ENCODE measurements around the gene NR2F1-AS1.

The NR2F1-AS1 gene

DNA sequence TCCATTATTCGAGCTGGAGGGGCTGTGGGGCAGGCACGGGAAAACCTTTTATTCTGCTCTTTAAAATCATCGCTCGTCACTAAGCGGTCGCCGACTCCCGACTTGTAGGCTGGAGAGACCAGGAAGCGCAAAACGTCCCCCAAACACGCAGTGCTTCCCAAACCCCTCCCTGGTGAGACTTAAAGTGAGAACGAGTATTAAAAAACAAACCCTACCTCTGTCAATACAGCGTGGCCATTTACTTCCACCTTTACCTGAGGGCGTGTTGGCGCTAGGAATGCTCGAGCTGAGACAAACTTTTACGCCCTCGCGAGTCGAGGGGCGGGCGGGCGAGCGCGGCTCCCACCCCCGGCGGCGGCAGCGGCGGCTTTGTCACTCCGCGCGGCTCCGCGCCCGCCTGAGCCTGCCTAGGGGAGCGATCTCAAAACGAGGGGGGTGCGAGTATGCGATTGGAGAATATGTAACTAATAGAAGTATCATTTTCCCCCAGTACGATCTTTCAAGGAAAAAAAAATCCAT is at the start of gene NR2F1-AS1:
TSS of gene NR2F1-AS1 (minus strand) at position 293 of the 519 bp plus-strand sequence.
- peak; percentile 28 for DNase-seq (ENCODE audit: low read depth)

DNA sequence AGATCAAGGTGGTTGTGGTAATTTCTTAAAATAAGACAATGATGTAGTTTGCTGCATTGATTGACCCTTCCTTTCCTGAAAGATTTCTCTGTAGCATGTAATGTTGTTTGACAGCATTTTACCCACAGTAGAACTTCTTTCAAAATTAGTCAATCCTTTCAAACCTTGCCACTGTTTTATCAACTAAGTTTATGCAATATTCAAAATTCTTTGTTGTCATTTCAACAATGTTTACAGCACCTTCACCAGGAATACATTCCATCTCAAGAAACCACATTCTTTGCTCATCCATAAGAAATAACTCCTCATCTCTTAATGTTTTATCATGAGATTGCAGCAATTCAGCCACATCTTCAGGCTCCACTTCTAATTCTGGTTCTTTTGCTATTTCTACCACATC is 45.8 kb upstream of the NR2F1-AS1 start:
- DNase-seq (ENCODE audit: low read depth) = no peak

DNA sequence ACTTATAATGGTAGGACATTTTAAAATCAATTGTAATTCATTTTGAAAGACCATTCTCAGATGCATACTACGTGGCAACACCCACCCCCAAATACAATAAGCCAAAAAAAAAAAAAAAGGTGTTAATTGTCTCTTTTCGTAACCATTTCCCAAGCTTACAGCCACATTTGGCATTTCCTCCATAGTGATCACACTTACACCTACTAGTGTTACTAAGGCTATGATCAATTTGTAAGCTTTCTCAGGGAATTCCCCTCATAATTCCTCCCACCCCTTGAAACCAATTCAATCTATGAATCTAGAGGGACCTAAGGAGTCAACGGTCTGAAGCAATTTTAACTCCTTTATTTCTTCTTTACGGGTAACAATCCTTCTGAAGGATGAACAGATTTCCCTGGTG is 42.1 kb upstream of the NR2F1-AS1 start:
- DNase-seq (ENCODE audit: low read depth) = no peak

DNA sequence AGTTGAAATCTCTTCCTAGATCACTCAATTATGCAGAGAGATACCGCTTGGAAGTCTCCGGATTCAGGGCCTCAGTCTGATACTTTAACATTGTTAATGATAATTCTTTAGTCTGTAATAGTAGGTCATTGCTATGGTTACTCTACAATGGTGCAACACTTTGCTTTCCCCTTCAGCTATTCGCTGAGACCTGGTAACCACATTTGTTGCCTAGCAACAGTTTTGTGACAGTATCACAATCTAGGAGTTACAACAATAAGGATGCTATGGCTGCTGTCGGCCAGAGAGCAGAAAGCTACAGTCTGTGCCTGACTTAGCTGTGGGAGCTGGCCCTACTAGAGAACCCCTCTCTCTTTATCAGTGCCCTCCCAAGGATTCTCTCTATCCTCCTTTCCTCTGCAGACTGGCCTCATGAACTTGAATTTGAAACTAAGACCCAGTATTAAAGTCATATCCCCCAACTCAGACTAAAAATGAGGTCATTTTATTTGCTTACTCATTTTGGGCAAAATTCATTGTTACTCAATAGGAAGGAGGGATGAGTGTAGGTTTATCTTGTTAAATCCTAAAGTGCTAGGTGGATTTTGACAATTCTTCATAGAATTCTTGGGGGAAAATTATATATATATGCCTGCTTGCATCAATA is 41.3 kb upstream of the NR2F1-AS1 start:
- peak; percentile 18 for DNase-seq (ENCODE audit: low read depth)

DNA sequence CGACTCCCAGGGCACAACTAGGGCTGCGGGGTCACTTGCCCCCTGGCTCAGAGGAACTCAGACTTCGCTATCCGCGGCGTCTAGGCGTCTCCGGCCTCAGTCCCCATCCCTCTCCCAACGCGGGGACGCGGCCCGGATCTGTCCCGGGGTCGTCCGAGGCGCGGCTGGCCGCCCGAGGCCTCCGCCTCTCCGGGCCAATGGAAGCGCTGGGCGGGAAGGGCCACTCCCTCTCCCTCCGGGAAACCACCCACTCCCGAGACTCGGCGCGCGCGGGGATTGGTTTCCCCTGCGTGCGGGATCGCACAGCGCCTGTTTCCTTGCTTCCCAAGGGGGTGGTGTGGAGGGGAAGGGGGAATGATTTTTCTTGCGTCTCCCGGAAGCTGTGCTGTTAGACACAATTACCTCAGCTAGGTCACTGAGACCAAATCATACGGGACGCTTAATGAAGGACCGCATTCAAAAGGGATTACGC is 40.3 kb upstream of the NR2F1-AS1 start:
- DNase-seq (ENCODE audit: low read depth) = peak; percentile 35

DNA sequence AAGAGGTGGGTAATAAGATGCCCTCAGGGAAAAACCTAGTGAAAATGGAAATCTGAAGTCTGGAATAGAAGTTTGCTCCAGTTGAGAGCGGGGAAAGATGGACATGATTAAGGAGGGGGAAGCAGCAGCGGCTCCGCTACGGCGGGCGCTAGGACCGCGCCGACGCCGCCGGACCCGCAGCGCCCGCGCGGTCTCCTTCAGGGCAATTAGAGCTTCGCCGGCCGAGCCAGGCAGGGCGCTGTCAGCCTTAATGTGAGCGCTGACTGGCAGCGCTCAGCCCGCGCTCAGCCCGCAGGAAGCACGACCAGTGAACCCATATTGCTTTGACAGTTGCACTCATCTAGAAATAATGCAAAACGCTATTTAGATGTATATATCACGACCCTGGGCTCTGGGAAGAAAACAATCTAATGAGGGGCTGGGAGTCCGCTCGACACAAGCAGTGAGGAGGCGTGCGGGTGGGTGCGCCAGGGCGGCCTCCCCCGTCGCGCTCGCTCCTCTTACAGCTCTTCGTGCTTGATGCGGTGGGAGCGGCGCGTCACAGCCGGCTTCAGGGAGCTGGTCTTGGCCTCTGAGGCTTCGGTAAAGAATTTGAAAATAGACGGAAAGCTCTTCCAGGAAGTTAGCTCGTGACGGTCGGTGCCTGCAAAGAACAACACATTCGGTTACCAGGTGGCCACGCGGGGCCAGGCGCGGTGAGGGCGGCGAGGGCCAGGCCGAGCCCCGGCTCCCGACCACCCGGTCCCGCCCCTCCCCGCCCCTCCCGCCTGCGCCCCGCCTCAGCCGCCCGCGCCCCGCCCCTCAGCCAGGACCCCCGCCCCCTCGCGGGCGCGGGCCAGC is 39.7 kb upstream of the NR2F1-AS1 start:
- DNase-seq (ENCODE audit: low read depth) = peak; percentile 36

DNA sequence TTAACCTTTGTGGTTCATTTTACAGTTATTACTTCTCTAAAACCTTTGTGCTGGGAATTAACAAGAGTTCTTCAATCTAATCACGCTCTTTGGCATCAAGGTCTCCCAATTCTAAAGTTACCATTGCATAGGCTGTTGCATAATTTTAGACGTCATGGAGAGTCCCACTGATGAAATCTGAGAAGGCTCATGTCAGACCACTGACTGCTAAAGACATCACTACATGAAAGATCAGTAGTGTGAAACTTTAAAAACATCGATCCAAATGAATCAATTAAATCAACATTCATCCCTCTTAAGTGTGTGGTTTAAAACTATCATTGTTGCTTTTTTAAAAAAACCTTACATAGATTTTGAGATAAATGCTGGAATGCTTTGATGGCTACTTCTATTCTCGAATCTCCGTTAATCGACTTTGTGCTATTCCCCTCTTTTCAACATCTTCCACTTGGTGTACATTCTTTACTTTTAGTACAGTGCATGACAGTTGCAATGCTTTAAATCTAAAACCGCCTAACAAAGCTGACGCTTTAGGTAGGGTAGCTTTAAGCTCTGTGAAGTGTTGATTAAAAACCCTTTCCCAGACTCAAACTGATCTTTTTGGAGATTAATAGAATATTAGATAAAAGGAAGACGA is 35.6 kb upstream of the NR2F1-AS1 start:
- no peak for DNase-seq (ENCODE audit: low read depth)

DNA sequence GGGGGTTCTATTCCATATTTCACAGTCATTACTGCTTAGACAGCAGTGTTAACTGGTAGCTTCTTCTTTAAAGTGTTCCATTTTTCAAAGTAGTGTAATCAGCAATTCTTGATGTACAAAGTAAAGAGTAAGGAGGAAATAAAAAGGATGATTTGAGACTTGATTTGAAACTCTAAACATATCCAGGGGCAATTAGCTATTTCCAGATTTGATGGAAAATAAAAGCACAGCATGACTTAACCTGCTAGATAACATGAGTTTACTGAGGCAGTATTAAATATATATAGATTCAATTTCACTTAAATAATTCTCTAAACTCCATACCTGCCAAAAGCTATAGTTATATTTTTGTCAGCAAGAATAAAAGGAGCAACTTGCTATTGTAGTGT is 31.8 kb upstream of the NR2F1-AS1 start:
- DNase-seq (ENCODE audit: low read depth) = no peak

DNA sequence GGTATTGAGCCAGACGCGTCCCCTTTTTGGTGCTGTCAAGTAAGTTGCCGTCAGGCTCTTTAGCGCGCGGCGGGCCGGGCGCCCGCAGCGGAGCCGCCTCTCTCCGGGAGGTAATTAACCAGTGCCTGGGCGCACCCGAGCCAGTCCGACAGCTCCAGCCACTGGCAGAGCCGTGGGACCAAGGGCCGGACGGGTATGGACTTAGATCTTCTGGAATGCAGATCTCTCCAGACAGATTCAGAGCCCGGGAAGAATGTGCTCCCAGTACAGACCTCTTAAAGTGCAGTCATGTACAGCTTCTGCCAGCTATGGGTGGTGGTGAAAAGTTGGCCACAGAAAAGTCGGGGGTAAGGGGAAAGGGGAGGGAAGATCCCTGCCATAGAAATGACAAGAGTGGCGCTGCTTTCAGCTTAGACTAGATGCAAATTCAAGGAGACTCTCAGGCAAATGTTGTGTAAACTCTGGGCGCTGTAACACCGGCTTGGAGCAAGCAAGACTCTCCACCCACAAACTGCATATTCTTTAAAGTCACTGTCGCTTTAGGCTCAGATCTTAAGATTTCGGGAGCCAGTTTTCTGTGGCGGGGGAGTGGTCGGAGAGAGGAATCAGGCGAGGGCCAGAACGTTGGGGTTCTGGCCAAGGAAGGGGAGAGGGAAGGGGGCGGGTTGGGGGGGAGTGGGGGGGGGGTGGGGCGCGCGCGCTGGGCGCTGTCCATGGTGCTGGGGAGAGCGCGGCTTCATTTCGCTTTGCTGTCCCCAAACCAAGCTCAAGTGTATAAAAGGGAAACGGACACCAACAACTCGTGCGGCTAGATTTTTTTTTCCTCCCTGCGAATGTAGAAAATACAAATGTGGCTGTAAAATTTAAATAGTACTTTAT is 31.2 kb upstream of the NR2F1-AS1 start:
- DNase-seq (ENCODE audit: low read depth) = no peak

DNA sequence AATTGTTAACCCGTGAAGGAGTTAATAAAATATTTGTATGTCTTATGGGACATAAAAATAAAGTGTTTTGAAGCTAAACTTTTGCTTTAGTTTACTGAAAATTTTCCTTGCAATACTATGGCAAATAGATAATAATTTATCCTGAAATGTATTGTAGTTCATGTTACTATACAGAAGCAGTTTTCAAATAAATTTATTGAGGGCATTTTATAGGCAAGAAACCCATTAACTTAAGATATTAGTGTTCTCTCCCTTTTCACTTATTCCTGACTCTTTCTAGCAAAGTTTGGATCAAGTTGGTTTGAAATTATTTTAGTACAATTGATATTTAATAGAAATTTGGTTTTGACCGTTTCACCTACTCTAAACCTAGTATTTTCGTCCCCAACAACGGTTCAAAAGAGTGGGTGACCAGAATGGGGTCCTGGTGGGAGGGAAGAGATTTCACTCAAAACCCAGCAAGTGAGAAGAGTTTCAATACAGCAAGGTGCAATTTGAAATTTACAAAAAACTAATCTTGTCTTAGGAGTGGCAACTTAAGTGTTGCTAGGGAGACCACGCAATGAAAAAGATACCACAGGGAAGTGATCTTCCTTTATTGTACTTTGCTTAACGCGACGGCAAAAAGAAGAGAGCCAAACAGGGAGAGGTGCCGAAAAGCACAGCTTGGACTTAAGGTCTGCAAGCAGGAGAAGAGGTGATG is 30.4 kb upstream of the NR2F1-AS1 start:
- no peak for DNase-seq (ENCODE audit: low read depth)

DNA sequence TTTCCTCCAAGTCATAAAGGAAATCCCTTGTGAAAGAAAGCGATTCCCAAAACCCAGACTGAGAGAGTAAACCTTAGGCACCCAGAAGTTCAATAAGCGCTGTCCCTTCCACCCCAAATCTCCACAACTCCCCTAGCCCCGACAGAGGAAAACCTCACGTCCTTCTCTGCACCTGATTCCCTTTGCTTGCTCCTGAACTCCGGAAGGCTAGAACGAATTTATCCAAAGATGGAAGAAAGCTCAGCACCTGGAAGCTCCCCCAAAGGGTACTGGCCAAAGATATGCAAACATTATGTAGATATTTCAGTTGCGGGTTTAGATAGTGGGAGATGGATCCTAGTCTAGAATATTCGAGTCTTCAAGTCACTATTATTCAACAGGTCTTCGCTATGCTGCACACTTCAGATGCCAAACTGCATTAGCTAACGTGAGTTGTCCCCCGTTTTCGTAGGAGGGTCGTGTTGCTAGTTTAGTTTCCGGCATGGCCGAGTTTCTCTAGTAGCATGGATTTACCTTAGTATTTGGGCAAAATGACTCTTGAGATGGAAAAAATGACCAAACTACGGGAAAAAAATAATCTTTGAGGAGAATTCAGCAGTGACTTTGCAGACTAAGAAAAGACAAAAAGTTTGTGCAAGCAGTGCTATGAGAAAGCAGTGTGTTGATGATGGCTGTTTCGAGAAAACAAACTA is 29.7 kb upstream of the NR2F1-AS1 start:
- DNase-seq (ENCODE audit: low read depth) = no peak

DNA sequence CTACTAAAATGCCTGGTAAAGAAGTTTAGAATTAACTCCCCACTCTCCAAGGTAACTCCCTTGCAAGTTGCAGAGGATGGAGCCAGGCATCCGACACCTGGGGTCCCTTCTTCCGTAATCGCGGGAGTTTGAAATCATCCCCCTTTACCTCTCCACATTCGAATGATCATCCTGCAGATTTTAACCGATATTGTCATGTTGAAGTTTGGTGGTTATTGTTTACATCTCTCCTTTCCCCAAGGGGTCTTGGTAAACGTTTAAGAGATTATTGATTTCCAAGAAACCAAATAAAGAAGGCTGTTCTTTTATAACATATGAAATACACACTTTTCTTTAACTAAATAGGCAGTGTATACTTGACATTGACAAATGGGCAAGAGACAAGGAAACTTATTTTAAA is 28.7 kb upstream of the NR2F1-AS1 start:
- DNase-seq (ENCODE audit: low read depth) = no peak

DNA sequence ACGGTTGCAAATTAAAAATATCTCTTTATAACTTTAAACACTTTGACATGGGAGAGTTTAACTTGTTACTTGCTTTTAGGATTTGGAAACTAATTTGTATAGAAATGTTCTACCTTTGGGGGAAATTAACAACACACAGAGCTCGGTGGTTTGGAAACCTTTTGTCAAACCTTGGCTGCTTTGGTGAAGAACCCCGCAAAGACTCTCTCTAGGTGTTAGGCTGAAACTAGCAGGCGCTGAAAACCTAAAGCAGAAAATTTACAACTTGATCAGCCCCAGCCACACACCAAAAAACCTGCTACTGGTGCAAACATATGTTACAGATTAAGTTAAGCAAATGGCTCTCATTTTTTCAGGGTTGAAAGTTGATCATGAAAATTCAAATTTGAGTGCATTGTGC is 27.8 kb upstream of the NR2F1-AS1 start:
- no peak for DNase-seq (ENCODE audit: low read depth)

DNA sequence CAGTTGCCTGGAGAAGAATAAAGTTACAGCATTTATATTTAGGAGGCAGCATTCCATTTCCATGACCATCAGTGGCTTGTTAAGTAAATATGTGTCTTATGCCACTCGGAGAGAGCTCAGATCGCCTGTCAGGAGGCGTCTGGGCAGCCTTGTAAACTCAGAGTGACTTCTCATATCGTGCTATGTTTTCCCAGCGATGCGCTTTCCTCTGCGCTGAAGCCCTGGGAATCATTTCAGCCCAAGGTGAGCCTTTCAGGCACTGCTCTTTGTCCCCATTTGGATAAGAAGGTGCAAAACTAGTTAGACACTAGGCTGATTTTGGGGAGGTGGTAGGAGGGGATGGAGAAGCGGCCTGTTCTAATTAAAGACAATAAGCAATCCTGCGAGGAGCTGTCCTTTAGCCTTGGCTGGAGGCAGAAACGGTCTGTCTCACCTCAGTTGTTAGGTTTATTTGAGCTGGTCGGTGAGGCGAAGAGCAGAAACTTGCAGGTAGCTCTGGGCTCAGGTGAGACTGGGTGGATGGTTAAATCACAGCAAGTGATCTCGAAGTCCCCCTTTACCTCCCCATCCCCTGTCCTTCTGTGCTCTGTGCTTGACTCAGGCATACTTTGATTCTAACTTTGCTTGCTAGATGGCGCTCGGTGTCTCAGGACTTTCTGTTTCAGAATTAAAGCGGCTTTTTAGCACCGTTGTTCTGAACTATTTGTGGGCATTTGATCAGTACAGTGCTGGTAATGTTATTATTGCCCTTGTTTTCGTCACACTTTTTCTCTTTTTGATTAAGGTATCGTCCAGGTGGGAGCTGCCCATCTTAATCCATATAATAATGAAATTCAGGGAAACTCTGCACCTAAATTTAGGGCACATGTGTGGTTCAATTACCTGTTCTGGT is 26.6 kb upstream of the NR2F1-AS1 start:
- DNase-seq (ENCODE audit: low read depth) = peak; percentile 19

DNA sequence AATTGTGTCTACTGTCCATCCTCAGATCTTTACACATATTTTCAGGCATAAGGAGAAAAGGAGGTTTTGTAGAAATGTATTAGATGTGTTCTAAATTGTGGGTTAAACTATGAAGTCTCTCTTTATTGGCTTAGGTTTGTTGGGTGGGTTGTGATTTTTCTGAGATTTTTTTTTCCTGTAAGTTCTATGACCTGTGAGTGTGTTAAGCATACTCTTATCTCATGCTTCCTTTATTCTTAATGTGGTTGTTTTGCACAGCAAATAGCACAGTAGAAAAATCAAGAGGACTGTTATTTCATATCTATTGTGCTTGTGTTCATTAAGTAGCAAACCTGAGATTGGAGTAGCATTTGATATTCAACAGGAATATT is 25.3 kb upstream of the NR2F1-AS1 start:
- no peak for DNase-seq (ENCODE audit: low read depth)

DNA sequence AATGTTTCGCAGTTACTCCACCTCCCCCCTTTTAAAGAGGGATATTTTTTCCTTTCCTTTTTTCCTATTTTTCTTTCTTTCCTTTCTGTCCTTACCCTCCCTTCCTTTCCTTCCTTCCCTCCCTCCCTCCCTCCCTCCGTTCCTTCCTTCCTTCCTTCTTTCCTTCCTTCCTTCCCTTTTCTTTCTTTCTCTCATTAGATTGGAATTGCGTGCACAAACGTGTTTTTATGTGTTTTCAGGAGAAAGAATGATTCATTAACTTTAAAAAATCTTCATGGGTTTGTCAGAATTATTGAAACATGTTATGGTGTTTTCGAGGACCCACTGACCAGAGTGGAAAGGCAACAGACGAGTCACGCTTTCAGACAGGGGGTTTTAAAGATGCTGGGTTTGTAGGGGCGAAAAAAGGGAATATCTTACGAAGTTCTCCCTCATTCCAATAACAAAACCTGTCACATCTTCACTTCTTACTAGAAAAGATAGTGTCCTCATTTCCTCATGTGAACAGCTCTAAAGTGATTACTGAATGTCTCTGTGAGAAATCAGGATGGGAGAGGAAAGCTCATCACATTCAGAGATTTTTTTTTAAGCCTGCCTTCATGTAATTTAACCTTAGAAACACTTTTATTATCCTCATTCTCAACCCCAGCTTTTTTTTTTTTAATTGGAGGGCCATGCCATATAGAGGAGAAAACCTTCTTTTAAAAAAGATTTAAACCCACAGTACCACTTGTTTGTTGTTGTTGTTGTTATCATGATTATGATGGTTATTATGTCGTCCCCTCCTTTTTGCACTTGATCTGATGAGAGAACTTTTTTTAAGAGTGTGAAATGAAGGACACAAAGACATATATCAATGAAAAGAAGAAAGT is 23.9 kb upstream of the NR2F1-AS1 start:
- no peak for DNase-seq (ENCODE audit: low read depth)

DNA sequence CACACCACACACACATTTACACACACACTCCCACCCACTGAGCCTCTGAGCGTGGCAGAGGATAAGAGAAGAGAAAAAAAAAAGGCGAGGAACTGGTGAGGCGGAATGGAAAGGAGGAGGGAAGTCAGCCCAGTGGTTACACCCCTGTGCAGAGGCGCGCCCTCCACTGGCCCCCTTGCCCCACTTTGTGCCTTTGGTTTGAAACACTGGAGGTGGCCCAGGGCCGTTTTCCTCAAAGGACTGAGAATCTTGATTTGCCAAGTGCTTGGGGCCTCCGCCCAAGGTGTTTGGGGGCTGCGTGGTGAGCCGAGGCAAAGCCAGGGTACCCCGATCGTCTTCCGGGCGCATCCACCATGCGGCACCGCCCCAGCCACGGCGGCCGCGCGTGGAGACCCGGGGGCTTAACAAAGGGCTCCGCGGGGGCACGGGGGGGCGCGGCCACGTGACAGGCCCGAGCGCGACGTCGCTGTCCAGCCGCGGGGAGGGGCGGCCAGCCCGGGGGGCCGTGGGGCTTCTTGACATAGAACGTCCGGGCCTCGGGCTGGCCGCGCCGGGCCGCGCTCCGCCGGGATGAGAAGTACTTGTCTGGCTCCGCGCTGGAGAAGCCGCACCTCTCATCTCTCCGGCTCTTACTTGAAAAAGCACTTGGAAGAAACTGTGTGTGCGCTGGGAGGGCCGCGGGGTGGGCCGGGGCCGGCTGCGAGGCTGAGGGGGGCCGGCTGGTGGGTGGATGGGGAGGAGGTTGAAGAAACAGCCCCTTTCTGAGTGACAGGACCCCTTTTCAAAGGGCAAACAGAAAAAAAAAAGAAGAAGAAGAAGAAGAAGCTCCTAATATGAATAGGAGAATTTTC is 23.0 kb upstream of the NR2F1-AS1 start:
- DNase-seq (ENCODE audit: low read depth) = no peak

All from HS-5 (cell line).